Nephron progenitor cell (in vitro differentiated cells): ENCODE results near the gene HSD11B2.
A peak's percentile ranks its signal among the peaks of the same experiment; 100 is the strongest.

Experiments
- DNase-seq: peaks from one replicate; pipeline ENCODE4 v3.0.0; 2021
- H3K27ac Mint-ChIP-seq: 2 replicates; pipeline ENCODE4 v1.8.0; 2021; ENCODE audit warnings: mild to moderate bottlenecking, moderate library complexity, mixed read lengths
- H3K27me3 Mint-ChIP-seq: 2 replicates; pipeline ENCODE4 v1.8.0; 2021; ENCODE audit warnings: mild to moderate bottlenecking, low read depth, mixed read lengths; ENCODE audit not compliant: poor library complexity
- H3K36me3 Mint-ChIP-seq: 2 replicates; pipeline ENCODE4 v1.8.0; 2021; ENCODE audit warnings: low read depth, mixed read lengths
- H3K4me1 Mint-ChIP-seq: 2 replicates; pipeline ENCODE4 v1.8.0; 2021; ENCODE audit warnings: mixed read lengths
- H3K4me3 Mint-ChIP-seq: 2 replicates; pipeline ENCODE4 v1.8.0; 2021; ENCODE audit warnings: mild to moderate bottlenecking, moderate library complexity, mixed read lengths
- H3K9me3 Mint-ChIP-seq: 2 replicates; pipeline ENCODE4 v1.8.0; 2021; ENCODE audit warnings: mild to moderate bottlenecking, moderate library complexity, mixed read lengths
- CTCF ChIP-seq: fragments of 200-600 bp; sonication (generic); IDR thresholded peaks from 2 replicates; pipeline ENCODE4 v1.5.0; 2021; ENCODE audit warnings: antibody characterized with exemption

HSD11B2 gene

GRCh38 chr16:67458121-67458641 is 27.3 kb downstream of the HSD11B2 start:
- no peak for TF ChIP-seq CTCF
- no peak for DNase-seq
- no peaks in the 10 kb centered on the region for H3K36me3 Mint-ChIP-seq
- H3K27me3 Mint-ChIP-seq, result peaks cover 4% of the 10 kb centered on the region
- H3K9me3 Mint-ChIP-seq, result no peaks in the 10 kb centered on the region
- H3K27ac Mint-ChIP-seq, result peak overlapping the region; percentile 64
- H3K4me3 Mint-ChIP-seq, result no peak overlapping the region
- H3K4me1 Mint-ChIP-seq, result peaks cover 70% of the 10 kb centered on the region

- no peak for TF ChIP-seq CTCF
- H3K4me1 Mint-ChIP-seq, result peaks cover 62% of the 10 kb centered on the region
- no peaks in the 10 kb centered on the region for H3K36me3 Mint-ChIP-seq
- peak overlapping the region; percentile 65 for H3K4me3 Mint-ChIP-seq
- no peaks in the 10 kb centered on the region for H3K9me3 Mint-ChIP-seq
- H3K27me3 Mint-ChIP-seq, result peaks cover 6% of the 10 kb centered on the region
- DNase-seq, result peak; percentile 69
- peak overlapping the region; percentile 96 for H3K27ac Mint-ChIP-seq
Measured at GRCh38 chr16:67459066-67459860, 28.3 kb downstream of the HSD11B2 start.

- no peak for TF ChIP-seq CTCF
- H3K36me3 Mint-ChIP-seq, result no peaks in the 10 kb centered on the region
- peaks cover 57% of the 10 kb centered on the region for H3K4me1 Mint-ChIP-seq
- no peak overlapping the region for H3K27ac Mint-ChIP-seq
- H3K9me3 Mint-ChIP-seq, result no peaks in the 10 kb centered on the region
- DNase-seq, result no peak
- peaks cover 6% of the 10 kb centered on the region for H3K27me3 Mint-ChIP-seq
- H3K4me3 Mint-ChIP-seq, result no peak overlapping the region
Measured at GRCh38 chr16:67459861-67460150, 28.9 kb downstream of the HSD11B2 start.

GRCh38 chr16:67460168-67460567 is 29.2 kb downstream of the HSD11B2 start:
- no peak for DNase-seq
- peaks cover 53% of the 10 kb centered on the region for H3K4me1 Mint-ChIP-seq
- H3K4me3 Mint-ChIP-seq, result no peak overlapping the region
- H3K36me3 Mint-ChIP-seq, result no peaks in the 10 kb centered on the region
- TF ChIP-seq CTCF, result no peak
- H3K9me3 Mint-ChIP-seq, result no peaks in the 10 kb centered on the region
- no peak overlapping the region for H3K27ac Mint-ChIP-seq
- peaks cover 6% of the 10 kb centered on the region for H3K27me3 Mint-ChIP-seq

GRCh38 chr16:67460961-67461360 is 30.0 kb downstream of the HSD11B2 start:
- TF ChIP-seq CTCF, result no peak
- Mint-ChIP-seq H3K4me1 (peaks cover 56% of the 10 kb centered on the region), H3K27ac (no peak overlapping the region), H3K9me3 (no peaks in the 10 kb centered on the region), H3K36me3 (no peaks in the 10 kb centered on the region), H3K4me3 (no peak overlapping the region), H3K27me3 (peaks cover 6% of the 10 kb centered on the region)
- DNase-seq, result no peak
